Activated naive CD8-positive, alpha-beta T cell treated with anti-CD3 and anti-CD28 coated beads, Interleukin-2, amount 50 U/mL, for 24 hours (primary cell): ENCODE data around the gene MAP2K6.

Source experiments
- ATAC-seq: fragments of 150-1000 bp; cut with Tn5 transposase; one replicate; pipeline ENCODE4 v1.10.0; 2021
- DNase-seq: peaks from one replicate; pipeline ENCODE4 v3.0.0; 2021
- H3K27ac Mint-ChIP-seq: one replicate; pipeline ENCODE4 v1.8.0; 2021; ENCODE audit warnings: mild to moderate bottlenecking, mixed read lengths
- H3K27me3 Mint-ChIP-seq: one replicate; pipeline ENCODE4 v1.8.0; 2021; ENCODE audit warnings: mixed read lengths
- H3K36me3 Mint-ChIP-seq: one replicate; pipeline ENCODE4 v1.8.0; 2021; ENCODE audit warnings: low read depth, mixed read lengths
- H3K4me1 Mint-ChIP-seq: one replicate; pipeline ENCODE4 v1.8.0; 2021; ENCODE audit warnings: mixed read lengths
- H3K4me3 Mint-ChIP-seq: one replicate; pipeline ENCODE4 v1.8.0; 2021; ENCODE audit warnings: mild to moderate bottlenecking, moderate library complexity, mixed read lengths
- H3K9me3 Mint-ChIP-seq: one replicate; pipeline ENCODE4 v1.8.0; 2021; ENCODE audit warnings: mixed read lengths

The MAP2K6 gene

DNA sequence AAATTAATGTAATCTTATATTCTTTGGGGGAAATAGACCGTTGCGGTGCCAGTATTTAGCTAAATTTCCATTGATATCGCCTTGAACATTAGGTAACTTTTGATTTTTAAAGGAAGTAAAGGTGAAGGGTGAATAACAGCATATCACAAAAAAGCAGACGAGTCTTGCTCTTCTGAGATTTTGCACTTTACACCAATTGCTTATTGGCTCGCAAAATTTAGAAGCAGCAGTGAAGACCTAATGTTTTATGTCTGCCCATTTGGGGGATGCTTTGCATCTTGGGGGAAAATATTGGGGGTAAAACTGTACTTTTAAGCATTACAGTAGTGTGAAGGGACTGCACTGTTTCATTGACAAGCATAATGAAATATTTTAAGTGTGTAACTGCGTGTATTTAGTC is 934 bp downstream of the MAP2K6 start:
- Mint-ChIP-seq H3K4me1 (peaks cover 8% of the 10 kb centered on the region), H3K9me3 (no peaks in the 10 kb centered on the region), H3K27ac (no peak overlapping the region), H3K4me3 (no peak overlapping the region), H3K36me3 (no peaks in the 10 kb centered on the region), H3K27me3 (no peaks in the 10 kb centered on the region)
- no peak for DNase-seq
- no peak for ATAC-seq

DNA sequence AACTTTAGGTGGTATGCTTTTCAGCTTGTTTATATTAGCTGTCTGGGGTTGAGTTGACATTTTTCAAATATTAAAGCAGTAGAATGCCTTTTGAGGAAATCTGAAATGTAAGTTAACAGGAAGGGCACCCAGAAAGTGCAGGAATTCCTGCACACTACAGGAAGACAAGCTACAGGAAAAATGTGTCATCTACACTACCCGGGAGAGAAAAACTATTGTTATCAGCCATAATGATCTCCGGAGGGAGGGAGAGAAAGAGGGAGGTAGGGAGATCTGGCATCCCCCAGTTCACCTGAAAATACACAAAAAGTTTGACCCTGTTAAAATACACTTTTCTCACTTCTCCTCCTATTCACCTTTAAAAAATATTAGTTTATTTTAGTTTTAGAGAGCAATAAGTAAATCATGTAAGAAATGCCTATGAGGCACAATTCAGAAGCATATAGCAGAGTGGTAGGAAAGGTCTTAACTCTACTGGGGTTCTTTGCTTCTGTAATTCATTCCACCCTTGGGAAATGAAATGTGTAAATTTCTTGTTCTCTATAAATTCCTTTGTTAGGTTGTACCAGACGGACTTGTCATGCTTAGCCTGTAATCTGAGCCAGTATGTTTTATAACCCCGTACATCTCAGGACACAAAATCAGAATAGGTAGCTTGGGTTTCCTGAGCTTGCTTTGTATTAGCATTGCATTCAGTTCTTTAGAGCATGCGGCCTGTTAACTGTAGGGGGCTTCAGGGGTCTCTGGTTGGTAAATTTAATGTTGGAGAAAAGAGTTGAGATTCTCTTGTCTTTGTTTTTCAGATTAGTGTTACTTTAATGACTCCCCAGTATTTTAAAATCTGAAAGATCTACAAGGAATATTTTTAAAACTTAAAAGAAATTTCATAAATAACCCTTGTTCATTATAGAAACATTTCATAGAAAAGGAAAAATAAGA is 3.3 kb downstream of the MAP2K6 start:
- no peak for DNase-seq
- Mint-ChIP-seq H3K4me3 (no peak overlapping the region), H3K9me3 (no peaks in the 10 kb centered on the region), H3K27ac (no peak overlapping the region), H3K27me3 (no peaks in the 10 kb centered on the region), H3K36me3 (no peaks in the 10 kb centered on the region), H3K4me1 (peaks cover 17% of the 10 kb centered on the region)
- no peak for ATAC-seq

DNA sequence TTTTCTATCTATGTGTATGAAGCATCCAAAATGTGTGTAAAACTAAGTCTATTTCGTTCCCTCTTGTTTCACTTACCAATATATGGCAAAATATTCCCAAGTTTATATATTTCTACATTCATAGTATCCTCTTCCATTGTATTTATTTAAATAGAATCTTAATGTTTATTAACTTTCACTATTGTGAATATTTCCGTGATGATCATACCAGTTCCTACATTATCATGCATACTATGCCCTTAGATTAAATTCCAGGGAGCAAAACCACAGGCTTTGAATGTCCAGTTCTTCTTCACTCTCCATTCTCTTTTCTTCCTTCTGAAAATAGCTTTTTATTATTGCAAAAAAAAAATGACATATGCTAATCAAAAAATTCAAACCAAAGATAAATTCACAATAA is 4.0 kb downstream of the MAP2K6 start:
- H3K36me3 Mint-ChIP-seq: peaks cover 2% of the 10 kb centered on the region
- H3K4me1 Mint-ChIP-seq: peaks cover 24% of the 10 kb centered on the region
- no peak overlapping the region for H3K27ac Mint-ChIP-seq
- H3K27me3 Mint-ChIP-seq: no peaks in the 10 kb centered on the region
- no peaks in the 10 kb centered on the region for H3K9me3 Mint-ChIP-seq
- no peak overlapping the region for H3K4me3 Mint-ChIP-seq
- no peak for ATAC-seq
- no peak for DNase-seq

DNA sequence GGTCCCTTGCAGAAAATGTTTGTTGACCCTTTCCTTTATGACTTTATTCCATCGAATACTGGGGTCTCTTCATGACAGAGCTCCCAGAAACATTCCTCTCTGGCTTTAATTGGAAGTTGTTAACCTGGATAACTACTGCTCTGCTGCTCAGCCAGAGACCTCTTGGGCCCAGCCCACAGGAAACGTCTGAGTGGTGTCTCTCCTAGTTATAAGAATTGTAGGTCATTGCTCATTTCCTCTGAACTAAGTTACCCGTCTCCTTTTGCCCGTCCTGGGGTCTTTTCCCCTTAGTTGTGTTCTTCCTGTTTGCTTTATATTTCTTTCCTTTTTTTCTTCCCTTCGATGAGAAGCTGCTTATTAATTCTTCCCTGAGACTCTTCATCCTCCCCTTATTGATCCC is 9.0 kb downstream of the MAP2K6 start:
- Mint-ChIP-seq H3K36me3 (peaks cover 2% of the 10 kb centered on the region), H3K9me3 (no peaks in the 10 kb centered on the region), H3K4me3 (peak overlapping the region; percentile 50), H3K27me3 (no peaks in the 10 kb centered on the region), H3K4me1 (peaks cover 55% of the 10 kb centered on the region), H3K27ac (peak overlapping the region; percentile 83)
- ATAC-seq (peak; percentile 57), DNase-seq (peak; percentile 29)

DNA sequence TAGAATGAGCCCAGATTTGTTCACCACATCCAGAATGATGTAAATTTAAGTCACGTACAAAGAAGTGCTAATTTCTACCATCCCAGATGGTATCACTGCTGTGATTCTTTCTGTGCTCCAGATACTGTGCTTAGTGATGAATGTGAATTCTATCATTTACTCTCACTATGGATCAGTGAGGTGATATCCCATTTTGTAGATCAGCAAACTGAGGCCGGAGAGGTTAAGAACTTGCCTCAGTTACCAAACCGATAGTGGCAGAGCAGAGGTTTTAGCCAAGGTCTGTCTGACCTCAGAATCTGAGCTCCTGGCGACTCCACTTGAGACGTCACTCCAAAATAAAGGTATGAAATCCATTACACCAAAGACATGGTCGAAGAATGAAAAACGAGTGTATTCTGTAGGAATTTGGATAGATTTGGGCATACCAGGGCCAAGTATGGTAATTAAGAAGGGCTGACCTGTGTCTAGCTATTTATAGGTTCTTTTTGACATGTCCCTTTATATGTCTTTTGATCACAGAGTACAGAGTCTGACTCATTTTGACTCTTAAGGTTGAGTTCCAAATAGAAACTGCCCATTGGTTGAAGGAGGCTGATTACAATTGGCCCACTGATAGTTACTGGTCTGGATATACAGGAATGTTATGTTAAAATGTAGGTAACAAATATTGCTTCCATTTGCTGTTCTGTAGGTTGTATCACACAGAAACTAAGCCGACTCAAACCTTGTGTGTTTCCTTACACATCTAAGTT is 10.0 kb downstream of the MAP2K6 start:
- H3K4me1 Mint-ChIP-seq: peaks cover 54% of the 10 kb centered on the region
- peak; percentile 56 for ATAC-seq

DNA sequence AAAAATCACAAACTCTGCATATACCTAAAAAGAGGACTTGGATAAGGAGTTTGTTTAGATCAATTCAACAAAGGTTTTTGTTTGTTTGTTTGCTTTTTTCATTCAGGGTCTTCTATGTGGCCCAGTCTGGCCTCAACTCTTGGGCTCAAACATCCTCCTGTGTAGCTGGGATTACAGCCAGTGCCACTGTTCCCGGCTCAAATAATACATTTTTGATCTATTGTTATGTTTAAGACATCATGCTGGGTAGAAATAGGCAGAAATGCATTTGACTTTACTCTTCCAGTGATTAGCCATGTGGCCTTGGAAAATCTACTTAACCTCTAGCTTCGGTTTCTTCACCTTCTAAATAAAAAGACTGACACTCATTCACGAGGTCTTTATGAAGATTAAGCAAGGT is 11.5 kb downstream of the MAP2K6 start:
- Mint-ChIP-seq H3K4me3 (no peak overlapping the region), H3K9me3 (no peaks in the 10 kb centered on the region), H3K27ac (no peak overlapping the region), H3K4me1 (peaks cover 58% of the 10 kb centered on the region), H3K27me3 (no peaks in the 10 kb centered on the region), H3K36me3 (peaks cover 2% of the 10 kb centered on the region)
- no peak for ATAC-seq
- DNase-seq: no peak

More for the DNA sequence above, 10.0 kb downstream of the MAP2K6 start:
- no peaks in the 10 kb centered on the region for H3K27me3 Mint-ChIP-seq
- H3K9me3 Mint-ChIP-seq: no peaks in the 10 kb centered on the region
- no peak for DNase-seq
- no peak overlapping the region for H3K4me3 Mint-ChIP-seq
- H3K27ac Mint-ChIP-seq: no peak overlapping the region
- peaks cover 2% of the 10 kb centered on the region for H3K36me3 Mint-ChIP-seq

DNA sequence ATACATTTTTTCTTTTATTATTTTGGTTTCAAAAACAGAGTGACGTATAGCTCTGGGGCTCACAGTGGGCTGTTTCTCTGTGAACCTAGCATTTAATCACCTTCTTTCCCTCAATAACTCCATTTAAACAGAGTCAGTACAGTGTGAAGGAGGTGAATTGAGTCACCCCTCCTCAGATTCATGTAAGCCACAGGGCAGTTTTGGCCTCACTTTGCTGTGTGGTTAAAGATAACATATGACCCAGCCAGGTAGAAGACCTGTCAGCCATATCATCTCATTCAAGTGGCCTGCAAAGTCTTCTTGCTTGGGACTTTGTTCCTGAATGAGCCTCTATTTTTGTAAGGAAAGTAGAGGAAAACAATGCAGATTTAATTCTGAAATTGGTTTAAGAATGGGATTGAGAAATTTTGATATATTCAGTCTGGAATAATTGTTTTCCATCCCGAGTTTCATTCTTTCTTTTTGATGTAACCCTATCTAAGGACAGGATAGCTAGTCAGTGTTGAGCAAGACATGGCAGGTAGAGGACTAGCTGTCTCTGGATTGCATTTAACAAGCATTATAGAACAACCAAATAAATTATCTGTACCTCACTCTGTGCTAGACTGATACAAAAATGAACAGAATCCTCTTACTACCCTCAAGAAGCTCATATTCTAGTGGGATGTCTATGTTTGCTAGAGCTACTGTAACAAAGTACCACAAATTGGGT is 13.1 kb downstream of the MAP2K6 start:
- Mint-ChIP-seq H3K4me1 (peaks cover 53% of the 10 kb centered on the region), H3K9me3 (no peaks in the 10 kb centered on the region), H3K36me3 (peaks cover 2% of the 10 kb centered on the region), H3K4me3 (no peak overlapping the region), H3K27ac (no peak overlapping the region), H3K27me3 (no peaks in the 10 kb centered on the region)
- ATAC-seq (no peak), DNase-seq (no peak)

DNA sequence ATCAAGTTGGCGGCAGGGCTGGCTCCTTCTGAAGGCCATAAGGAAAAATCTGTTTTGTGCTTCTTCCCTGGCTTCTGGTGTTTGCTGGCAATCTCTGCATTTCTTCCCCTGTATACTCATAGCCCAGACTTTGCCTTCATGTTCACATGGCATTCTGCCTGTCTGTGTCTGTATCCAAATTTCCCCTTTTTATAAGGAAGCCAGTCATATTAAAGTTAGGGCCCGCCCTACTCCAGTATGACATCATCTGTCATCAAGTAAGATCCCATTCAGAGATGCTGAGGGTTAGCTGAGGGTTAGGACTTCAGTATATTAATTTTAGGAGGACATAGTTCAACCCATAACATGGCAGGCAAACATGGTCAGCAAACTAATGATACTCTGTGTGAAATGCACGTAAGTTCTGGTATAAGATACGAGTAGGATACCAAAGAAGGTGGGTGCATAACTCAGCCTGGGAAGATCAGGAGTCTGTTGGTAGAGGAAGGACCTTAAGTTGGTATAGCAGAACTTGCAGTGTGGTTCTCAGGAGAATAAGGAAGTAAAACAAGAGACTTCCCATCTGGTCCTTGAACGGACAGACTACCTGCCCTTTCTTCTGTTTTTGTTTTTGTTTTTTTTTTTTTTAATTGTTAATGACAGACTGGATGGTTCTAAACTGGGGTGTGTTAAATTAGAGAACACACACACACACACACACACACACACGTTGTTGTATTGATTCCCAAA is 13.9 kb downstream of the MAP2K6 start:
- peaks cover under 1% of the 10 kb centered on the region for H3K36me3 Mint-ChIP-seq
- no peak overlapping the region for H3K27ac Mint-ChIP-seq
- DNase-seq (no peak), ATAC-seq (no peak)
- no peaks in the 10 kb centered on the region for H3K27me3 Mint-ChIP-seq
- H3K4me1 Mint-ChIP-seq: peaks cover 47% of the 10 kb centered on the region
- H3K4me3 Mint-ChIP-seq: no peak overlapping the region
- no peaks in the 10 kb centered on the region for H3K9me3 Mint-ChIP-seq

DNA sequence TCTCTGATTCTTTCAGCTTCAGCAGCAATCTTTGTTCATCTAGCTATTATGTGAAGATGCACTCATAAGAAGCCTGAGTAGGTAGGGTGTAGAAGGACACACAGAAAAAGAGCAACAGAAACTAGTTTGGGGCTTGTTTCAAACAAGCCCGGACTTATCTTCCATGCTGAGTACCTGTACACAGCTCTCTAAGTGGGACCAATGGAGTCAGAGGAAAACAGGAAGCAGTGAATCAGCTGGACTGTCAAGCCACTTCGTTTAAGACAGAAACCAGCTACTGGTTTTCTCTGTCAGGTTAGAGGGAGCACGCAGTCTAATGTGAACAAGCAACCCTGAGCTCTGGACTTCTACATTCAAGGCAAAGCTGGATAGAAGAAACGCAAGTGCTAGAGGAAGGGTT is 16.0 kb downstream of the MAP2K6 start:
- H3K27ac Mint-ChIP-seq: no peak overlapping the region
- ATAC-seq: no peak
- no peaks in the 10 kb centered on the region for H3K36me3 Mint-ChIP-seq
- H3K9me3 Mint-ChIP-seq: no peaks in the 10 kb centered on the region
- DNase-seq: no peak
- peaks cover 37% of the 10 kb centered on the region for H3K4me1 Mint-ChIP-seq
- H3K4me3 Mint-ChIP-seq: no peak overlapping the region
- H3K27me3 Mint-ChIP-seq: no peaks in the 10 kb centered on the region

DNA sequence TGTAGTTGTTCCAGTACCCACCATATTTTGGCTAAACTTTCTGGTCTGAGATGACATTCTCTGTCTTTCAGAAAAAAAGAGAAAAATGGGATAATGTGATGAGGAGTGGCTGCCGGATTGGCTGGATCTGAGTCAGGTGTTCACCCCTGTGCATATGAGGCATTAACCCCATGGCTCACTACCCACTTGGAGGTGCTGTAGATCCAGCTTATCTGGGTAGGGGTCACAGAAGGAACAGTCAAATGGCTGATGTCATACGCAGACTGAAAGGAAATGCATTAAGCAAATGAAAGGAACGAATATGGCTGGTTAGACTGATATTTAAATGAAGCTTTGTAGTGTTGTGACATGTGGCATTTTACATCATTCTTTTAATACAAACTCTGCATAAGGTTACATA is 17.3 kb downstream of the MAP2K6 start:
- Mint-ChIP-seq H3K36me3 (no peaks in the 10 kb centered on the region), H3K9me3 (no peaks in the 10 kb centered on the region), H3K27me3 (no peaks in the 10 kb centered on the region), H3K4me1 (peaks cover 32% of the 10 kb centered on the region), H3K27ac (no peak overlapping the region), H3K4me3 (no peak overlapping the region)
- ATAC-seq (no peak), DNase-seq (no peak)

DNA sequence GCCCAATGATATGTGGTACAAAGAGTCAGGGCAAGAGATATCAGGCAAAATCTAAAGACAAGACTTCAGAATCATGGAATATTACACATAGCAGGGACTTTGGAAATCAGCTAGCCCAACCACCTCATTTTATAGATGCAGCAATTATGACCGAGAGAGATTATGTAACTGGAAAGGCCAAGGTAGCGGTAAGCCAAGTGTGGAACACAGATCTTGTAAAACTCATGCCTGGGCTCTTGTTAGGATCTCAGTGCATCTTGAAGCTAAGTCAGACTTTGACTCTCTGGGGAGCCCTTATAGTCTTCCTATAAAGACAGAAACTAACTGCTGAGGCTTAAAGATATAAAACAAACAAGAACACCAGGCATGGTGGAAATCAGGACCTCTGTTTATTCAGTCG is 18.6 kb downstream of the MAP2K6 start:
- Mint-ChIP-seq H3K4me3 (no peak overlapping the region), H3K4me1 (peaks cover 25% of the 10 kb centered on the region), H3K27me3 (no peaks in the 10 kb centered on the region), H3K36me3 (peaks cover 4% of the 10 kb centered on the region), H3K9me3 (no peaks in the 10 kb centered on the region), H3K27ac (no peak overlapping the region)
- ATAC-seq: no peak
- no peak for DNase-seq

DNA sequence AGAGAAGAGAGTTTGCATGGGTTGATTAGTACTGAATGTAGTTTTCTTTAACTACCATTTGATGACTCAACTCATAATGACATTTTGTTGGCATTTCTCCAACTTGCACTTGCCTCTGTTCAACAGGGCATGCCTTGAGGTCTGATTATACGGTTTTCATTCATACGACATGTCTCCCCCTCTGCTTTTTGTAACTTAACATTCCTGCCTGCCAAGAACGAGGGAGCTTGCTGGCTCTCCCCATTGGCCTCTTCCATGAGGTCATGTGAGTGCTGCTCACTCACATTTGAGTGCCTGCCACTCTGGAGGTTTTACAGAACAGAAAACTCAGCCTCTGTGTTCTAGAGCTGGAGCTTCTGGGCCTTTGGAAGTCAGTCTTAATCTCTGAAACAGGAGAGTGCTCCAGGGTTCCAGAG is 19.7 kb downstream of the MAP2K6 start:
- Mint-ChIP-seq H3K36me3 (peaks cover 7% of the 10 kb centered on the region), H3K27ac (no peak overlapping the region), H3K4me1 (peaks cover 20% of the 10 kb centered on the region), H3K27me3 (no peaks in the 10 kb centered on the region), H3K9me3 (peaks cover 4% of the 10 kb centered on the region), H3K4me3 (no peak overlapping the region)
- ATAC-seq: peak; percentile 40
- no peak for DNase-seq

DNA sequence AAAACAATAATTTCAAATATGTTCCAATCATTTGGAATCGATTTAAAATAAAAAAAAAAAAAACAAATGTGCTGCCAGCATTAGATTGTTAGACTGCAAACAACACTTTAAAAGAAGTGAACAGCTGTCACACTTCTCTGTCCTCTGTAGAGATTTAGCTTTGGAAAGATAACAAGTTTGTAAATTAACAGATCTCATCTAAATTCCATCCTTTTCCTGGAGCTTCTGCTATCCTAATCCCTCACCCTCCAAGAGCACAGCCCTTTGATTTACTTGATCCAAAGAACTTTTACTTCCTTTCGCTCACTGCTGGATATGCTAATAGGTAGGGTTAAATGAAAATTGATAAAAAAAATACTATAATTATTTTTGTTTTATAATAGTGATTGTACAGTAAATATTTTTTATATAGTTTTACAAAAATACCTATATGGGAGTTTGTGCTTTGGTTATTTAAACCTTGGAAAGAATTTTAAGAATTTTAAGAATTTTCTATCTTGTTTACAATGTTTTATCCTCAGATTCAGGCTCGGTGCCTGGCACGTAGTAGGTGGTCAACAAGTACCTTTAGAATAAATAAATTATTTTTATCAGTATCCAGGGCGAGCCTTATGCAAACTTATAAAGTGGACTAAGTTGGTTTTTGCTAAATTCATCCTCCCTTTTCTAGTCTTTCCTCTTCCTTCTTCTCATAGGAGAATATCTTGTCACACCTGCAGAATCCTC is 21.6 kb downstream of the MAP2K6 start:
- Mint-ChIP-seq H3K4me3 (no peak overlapping the region), H3K27ac (no peak overlapping the region), H3K27me3 (no peaks in the 10 kb centered on the region), H3K9me3 (peaks cover 13% of the 10 kb centered on the region), H3K4me1 (peaks cover 7% of the 10 kb centered on the region), H3K36me3 (peaks cover 10% of the 10 kb centered on the region)
- no peak for ATAC-seq
- DNase-seq: no peak
